HFFc6 (cell line): ENCODE results near the gene PPP1R12B. TPM values are rescaled to one million over a fixed set of nuclear protein-coding genes. Genes with fewer than 3 reads are reported as not detected.
"Not testable (repeated sequence)": the region's sequence is repeated elsewhere in the genome, so short reads cannot be mapped to it uniquely, and the experiment has no call there.

Experiments
- DNase-seq: peaks from one replicate; pipeline ENCODE4 v3.0.0-alpha.2; 2018
- H3K27ac Mint-ChIP-seq: 2 replicates; pipeline ENCODE4 v1.8.0; 2020; ENCODE audit warnings: mild to moderate bottlenecking, mixed read lengths
- H3K27me3 Mint-ChIP-seq: 2 replicates; pipeline ENCODE4 v1.8.0; 2021; ENCODE audit warnings: mild to moderate bottlenecking, moderate library complexity, mixed read lengths; ENCODE audit not compliant: insufficient read depth
- H3K36me3 Mint-ChIP-seq: 2 replicates; pipeline ENCODE4 v1.8.0; 2021; ENCODE audit warnings: low read depth, mixed read lengths
- H3K4me1 Mint-ChIP-seq: 2 replicates; pipeline ENCODE4 v1.8.0; 2020; ENCODE audit warnings: low read depth, mixed read lengths
- H3K4me3 Mint-ChIP-seq: 2 replicates; pipeline ENCODE4 v1.8.0; 2020; ENCODE audit warnings: mild to moderate bottlenecking, moderate library complexity, mixed read lengths
- H3K9me3 Mint-ChIP-seq: 2 replicates; pipeline ENCODE4 v1.8.0; 2020; ENCODE audit warnings: mild to moderate bottlenecking, mixed read lengths
- total RNA-seq, 6 experiments: library from RNA; stranded (reverse); fragmentation: NEBNext Ultra II Directional; extraction: Animal tissue kit (Norgen Biotek cat#: 25700); gene quantifications; 2 replicates in 1 of 6; 3 replicates in 5 of 6; pipeline ENCODE4 v1.2.3, GENCODE V29; 2021
- TF ChIP-seq, protein P1 (sequence below): fragments of 200-600 bp; sonication (generic); IDR thresholded peaks from 2 replicates; pipeline ENCODE4 v1.5.0; 2021; ENCODE audit warnings: antibody characterized with exemption, mild to moderate bottlenecking

The PPP1R12B gene
- total RNA-seq, 6 experiments from 2014 or later = 5.3 to 9.9 (median 6.9) TPM

DNA sequence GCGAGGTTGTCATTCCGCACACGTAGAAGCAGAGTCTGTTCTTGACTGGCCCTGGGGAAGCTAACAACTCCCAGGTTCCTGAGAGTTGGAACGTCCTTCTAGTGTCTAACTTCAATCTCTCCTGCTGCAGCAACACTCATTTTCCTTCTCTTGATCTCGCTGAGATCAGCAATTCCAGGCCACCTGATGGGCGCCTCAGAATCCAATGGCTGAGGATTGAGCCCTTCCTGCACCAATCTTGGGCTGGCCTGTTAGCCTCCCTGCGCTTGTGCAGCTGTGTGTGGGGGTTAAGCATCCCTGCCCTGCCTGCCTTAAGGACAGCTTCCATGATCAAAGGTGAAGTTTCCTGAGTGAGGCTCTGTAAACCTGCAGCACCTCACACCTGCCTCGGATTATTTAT, 273.9 kb downstream of the PPP1R12B start:
- Mint-ChIP-seq H3K9me3 (no peaks in the 10 kb centered on the region), H3K4me3 (no peak overlapping the region), H3K36me3 (no peaks in the 10 kb centered on the region), H3K27me3 (no peaks in the 10 kb centered on the region), H3K4me1 (peaks cover 29% of the 10 kb centered on the region), H3K27ac (no peak overlapping the region)
- TF ChIP-seq, protein P1, sequence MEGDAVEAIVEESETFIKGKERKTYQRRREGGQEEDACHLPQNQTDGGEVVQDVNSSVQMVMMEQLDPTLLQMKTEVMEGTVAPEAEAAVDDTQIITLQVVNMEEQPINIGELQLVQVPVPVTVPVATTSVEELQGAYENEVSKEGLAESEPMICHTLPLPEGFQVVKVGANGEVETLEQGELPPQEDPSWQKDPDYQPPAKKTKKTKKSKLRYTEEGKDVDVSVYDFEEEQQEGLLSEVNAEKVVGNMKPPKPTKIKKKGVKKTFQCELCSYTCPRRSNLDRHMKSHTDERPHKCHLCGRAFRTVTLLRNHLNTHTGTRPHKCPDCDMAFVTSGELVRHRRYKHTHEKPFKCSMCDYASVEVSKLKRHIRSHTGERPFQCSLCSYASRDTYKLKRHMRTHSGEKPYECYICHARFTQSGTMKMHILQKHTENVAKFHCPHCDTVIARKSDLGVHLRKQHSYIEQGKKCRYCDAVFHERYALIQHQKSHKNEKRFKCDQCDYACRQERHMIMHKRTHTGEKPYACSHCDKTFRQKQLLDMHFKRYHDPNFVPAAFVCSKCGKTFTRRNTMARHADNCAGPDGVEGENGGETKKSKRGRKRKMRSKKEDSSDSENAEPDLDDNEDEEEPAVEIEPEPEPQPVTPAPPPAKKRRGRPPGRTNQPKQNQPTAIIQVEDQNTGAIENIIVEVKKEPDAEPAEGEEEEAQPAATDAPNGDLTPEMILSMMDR = no peak
- DNase-seq = no peak

DNA sequence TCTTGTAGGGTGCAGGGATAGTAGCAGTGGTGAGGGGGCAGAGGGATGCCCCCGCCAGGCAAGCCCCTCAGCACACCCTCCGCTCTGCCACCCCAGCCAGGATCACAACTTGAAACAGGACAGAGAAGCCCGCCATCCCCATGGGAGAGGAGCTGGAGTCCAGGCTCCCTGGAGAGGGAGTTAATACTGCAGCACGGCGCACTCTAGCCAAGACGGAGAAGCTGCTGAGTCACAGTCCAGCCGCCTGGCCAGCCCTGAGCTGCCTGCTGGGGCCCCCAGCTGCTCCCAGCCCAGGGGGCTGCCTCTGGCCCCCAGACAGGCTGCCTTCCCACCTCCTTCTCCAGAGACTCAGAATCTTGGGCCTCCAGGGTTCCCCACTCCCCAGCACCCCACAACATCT, 274.6 kb downstream of the PPP1R12B start:
- DNase-seq = no peak
- TF ChIP-seq, protein P1 = no peak
- H3K27me3 Mint-ChIP-seq = no peaks in the 10 kb centered on the region; the same call in 1 of the 2 replicates
- H3K27ac Mint-ChIP-seq = peak overlapping the region; percentile 9
- no peaks in the 10 kb centered on the region for H3K36me3 Mint-ChIP-seq
- peaks cover 26% of the 10 kb centered on the region for H3K4me1 Mint-ChIP-seq
- no peak overlapping the region for H3K4me3 Mint-ChIP-seq
- H3K9me3 Mint-ChIP-seq = no peaks in the 10 kb centered on the region

DNA sequence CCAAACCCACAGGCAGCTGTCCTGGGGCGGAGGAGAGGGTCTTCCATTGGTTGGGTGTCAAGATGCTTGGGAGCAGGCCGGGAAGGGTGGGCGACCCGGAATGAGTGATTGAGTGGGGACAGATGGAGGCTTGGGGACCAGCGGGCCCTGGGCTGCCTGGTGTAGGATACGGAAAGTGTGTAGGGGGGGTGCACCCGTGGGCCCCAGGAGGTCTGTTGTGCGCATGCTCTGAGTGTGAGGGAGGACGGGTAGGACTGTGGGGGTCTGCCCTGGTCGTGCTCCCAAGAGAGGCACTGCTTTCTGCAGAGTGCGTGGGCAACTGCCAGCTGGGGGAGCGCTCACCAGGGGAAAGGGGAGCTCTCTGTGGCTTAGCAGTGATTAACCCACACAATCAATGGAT, 275.0 kb downstream of the PPP1R12B start:
- H3K27me3 Mint-ChIP-seq, DNase-seq, H3K4me3 Mint-ChIP-seq, H3K9me3 Mint-ChIP-seq, H3K36me3 Mint-ChIP-seq: not testable (repeated sequence)
- Mint-ChIP-seq H3K27ac (peak overlapping the region; percentile 9; the same call in 1 of the 2 replicates), H3K4me1 (peaks cover 22% of the 10 kb centered on the region)

DNA sequence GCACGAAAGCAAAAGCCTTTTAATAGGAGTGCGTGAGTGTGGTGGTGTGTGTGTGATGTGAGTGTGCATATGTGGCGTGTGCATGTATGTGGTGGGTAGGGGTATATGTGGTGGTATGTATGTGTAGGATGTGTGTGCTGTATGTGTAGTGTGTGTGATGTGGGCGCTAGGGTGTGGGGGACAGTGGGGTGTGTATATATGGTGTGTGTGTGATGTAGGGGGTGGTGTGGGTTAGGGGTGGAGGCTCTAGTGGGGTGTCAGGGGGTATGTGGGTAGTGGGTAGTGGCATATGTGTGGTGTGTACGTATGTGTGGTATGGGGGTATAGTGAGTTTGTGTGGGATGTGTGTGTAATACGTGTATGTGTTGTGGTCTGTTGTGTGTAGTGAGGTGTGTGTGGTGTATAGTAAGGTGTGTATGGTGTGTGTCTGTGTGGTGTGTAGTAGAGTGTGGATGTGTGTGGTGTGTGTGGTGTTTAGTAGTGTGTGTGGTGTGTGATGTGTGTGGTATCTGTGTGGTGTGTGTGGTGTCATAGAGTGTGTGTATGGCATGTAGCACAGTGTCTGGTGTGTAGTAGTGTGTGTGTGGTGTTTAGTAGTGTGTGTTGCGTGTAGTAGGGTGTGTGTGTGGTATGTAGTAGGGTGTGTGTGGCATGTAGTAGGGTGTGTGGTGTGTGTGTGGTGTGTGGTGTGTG, 275.7 kb downstream of the PPP1R12B start:
- H3K36me3 Mint-ChIP-seq = no peaks in the 10 kb centered on the region
- TF ChIP-seq, protein P1 = no peak
- no peaks in the 10 kb centered on the region for H3K9me3 Mint-ChIP-seq
- peaks cover 14% of the 10 kb centered on the region for H3K4me1 Mint-ChIP-seq
- H3K27me3 Mint-ChIP-seq = peaks cover 4% of the 10 kb centered on the region
- H3K4me3 Mint-ChIP-seq = no peak overlapping the region
- H3K27ac Mint-ChIP-seq = no peak overlapping the region
- DNase-seq = no peak

DNA sequence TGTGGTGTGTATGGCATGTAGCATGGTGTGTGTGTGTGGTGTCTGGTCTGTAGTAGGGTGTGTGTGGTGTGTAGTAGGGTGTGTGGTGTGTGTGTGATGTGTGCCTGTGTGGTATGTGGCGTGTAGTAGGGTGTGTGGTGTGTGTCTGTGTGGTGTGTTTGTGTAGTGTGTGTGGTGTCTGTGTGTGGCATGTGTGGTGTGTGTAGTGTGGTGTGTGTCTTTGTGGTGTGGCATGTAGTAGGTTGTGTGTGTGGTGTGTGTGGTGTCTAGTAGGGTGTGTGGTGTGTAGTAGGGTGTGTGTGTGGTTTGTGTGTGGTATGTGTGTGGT, 276.2 kb downstream of the PPP1R12B start:
- Mint-ChIP-seq H3K27ac (no peak overlapping the region), H3K4me1 (peaks cover 10% of the 10 kb centered on the region; the same call in 1 of the 2 replicates), H3K36me3 (no peaks in the 10 kb centered on the region), H3K9me3 (no peaks in the 10 kb centered on the region), H3K4me3 (no peak overlapping the region), H3K27me3 (peaks cover 5% of the 10 kb centered on the region)
- no peak for DNase-seq
- TF ChIP-seq, protein P1 = no peak

DNA sequence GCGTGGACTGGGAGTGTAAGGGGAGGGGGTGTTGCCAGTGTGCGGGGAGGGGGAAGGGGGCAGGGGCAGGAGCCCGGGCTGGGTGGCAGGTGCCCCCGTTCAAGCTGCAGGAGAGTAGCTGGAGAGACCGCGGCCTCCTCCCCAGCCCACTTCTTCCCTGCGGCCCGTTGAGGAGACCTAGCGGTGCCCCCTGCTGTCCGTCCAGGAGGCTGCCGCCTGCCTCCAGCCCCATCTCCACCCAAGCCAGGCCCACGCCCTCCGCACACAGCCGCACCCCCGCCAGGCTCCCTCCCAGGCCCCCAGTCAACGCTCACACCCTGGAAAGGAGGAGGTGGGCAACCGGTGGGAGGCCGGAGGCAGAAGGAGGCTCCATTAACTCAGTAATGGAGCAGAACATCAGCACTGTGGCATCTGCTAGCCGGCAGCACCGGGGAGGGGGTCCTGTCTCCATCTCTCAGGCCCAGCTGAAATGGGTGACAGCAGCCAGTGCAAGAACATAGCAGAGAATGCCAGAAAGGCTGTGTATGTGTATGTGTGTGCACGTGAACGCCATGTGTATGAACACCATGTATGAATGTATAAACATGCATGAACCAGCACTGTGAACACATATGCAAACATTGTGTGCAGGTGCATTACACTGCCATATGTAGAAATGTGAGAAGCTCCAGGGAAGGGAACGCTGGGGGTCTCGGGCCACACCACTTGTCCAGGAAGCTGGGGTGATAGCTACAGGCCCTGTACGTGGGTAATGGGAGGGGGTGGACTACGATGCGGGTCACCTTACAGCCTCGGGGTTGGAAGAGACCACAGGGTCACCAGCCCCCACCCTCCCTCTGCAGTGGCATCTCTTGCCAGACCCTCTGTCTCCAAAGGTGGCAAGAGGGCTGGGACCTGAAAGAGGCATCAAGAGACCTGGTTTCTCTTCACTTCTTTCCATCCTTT, 277.2 kb downstream of the PPP1R12B start:
- TF ChIP-seq, protein P1 = peak; percentile 77
- Mint-ChIP-seq H3K27ac (no peak overlapping the region), H3K36me3 (no peaks in the 10 kb centered on the region), H3K27me3 (peaks cover 8% of the 10 kb centered on the region), H3K9me3 (no peaks in the 10 kb centered on the region), H3K4me1 (peaks cover 10% of the 10 kb centered on the region; the same call in 1 of the 2 replicates), H3K4me3 (no peak overlapping the region)
- DNase-seq = peak; percentile 44

DNA sequence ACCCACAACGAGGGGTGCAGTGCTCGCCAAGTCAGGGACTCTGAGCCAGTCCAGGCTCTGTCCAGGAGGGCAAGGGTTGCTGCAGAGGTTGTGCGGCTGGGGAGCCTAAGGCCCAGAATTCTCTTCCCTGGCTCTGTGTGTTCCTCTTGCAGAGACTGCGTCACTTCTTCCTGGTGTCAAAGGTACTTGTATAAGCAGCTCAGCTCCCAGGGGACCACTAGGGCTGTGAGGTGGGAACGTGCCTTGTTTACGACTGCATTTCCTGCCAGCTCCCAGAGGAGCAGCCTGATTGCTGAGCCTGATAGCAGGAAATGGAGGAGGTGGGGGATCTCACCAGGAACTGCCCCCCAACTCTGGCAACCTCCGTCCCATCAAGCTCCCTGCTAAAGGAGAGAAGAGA, 278.5 kb downstream of the PPP1R12B start:
- not testable (repeated sequence) for H3K27ac Mint-ChIP-seq, H3K36me3 Mint-ChIP-seq, DNase-seq, H3K9me3 Mint-ChIP-seq, H3K4me3 Mint-ChIP-seq
- Mint-ChIP-seq H3K4me1 (peaks cover 10% of the 10 kb centered on the region; the same call in 1 of the 2 replicates), H3K27me3 (peaks cover 21% of the 10 kb centered on the region)
